Subcutaneous abdominal adipose tissue (tissue), 5 donors: ENCODE measurements around the gene TTC23.

ENCODE experiments used
- H3K27ac ChIP-seq: one replicate; pipeline ENCODE4 v1.7.0; 2013; ENCODE audit warnings: low read depth, mild to moderate bottlenecking, inconsistent platforms, low read length, moderate library complexity
- H3K27me3 ChIP-seq, 5 donors: one replicate each; pipeline ENCODE4 v1.7.0; 2013; ENCODE audit warnings: low read length in 5 of 5, inconsistent platforms in 1 of 5; ENCODE audit not compliant: control insufficient read depth in 5 of 5, insufficient read depth in 4 of 5
- H3K36me3 ChIP-seq, 5 donors: one replicate each; pipeline ENCODE4 v1.7.0; 2013; ENCODE audit warnings: low read length in 5 of 5; ENCODE audit not compliant: control insufficient read depth in 5 of 5, insufficient read depth in 5 of 5
- H3K4me1 ChIP-seq, 5 donors: one replicate each; pipeline ENCODE4 v1.7.0; 2013; ENCODE audit warnings: low read length in 5 of 5, mild to moderate bottlenecking in 3 of 5, moderate library complexity in 1 of 5; ENCODE audit not compliant: control insufficient read depth in 5 of 5, insufficient read depth in 5 of 5
- H3K4me3 ChIP-seq, 5 donors: one replicate each; pipeline ENCODE4 v1.7.0; 2013; ENCODE audit warnings: low read length in 5 of 5, low read depth in 1 of 5
- H3K9ac ChIP-seq, 5 donors: one replicate each; pipeline ENCODE4 v1.7.0; 2013; ENCODE audit warnings: low read length in 5 of 5, mild to moderate bottlenecking in 4 of 5, moderate library complexity in 3 of 5
- H3K9me3 ChIP-seq, 5 donors: one replicate each; pipeline ENCODE4 v1.7.0; 2013; ENCODE audit warnings: low read length in 5 of 5; ENCODE audit not compliant: control insufficient read depth in 5 of 5
- donor health status: healthy.
- donor health status: healthy.
- donor health status: healthy.
- donor health status: healthy.
- donor health status: healthy.

TTC23 gene

DNA sequence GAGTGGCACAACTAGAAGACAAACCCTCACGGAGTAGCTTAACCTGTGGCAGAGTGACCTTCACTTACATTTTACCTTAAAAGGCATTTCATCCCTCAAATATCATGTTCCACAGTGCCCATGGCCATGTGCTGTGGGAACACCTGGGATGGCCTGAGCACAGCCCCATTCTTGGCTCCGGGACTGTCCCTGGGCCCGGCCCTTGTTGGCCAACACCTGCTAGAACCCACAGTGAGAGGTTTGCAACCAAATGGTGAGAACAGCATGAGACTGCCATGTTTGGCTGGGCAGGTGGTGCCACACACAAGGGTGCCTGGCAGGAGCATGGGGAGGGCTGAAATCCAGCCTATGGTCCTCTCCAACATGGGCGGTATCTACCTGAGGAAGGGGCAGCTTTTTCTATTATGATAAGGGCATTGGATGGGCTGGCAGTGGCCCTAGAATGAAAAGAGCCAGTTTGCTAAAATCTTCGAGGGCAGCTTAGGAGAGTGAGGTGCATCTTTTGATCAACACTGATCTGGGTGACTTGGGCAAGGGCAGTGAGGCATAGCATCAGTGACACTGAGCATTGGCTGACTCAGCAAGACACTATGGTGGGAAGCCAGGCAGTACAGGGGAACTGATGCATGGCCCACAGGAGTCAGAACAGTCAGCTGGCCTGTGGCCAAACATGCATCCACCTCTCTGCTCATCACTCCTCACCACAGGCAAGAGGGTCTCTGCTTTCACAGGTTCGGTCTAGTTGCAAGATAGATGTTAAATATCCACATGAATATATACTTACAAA lies 90.6 kb downstream of the TTC23 start:
- peaks cover 10 to 44% (median 21%) of the 10 kb centered on the region in 5 donors for H3K36me3 ChIP-seq
- no peak overlapping the region for H3K9ac ChIP-seq
- H3K4me3 ChIP-seq: no peak overlapping the region
- H3K4me1 ChIP-seq: no peaks in the 10 kb centered on the region
- H3K27me3 ChIP-seq: no peaks in the 10 kb centered on the region
- H3K27ac ChIP-seq: no peak overlapping the region
- no peaks in the 10 kb centered on the region for H3K9me3 ChIP-seq

DNA sequence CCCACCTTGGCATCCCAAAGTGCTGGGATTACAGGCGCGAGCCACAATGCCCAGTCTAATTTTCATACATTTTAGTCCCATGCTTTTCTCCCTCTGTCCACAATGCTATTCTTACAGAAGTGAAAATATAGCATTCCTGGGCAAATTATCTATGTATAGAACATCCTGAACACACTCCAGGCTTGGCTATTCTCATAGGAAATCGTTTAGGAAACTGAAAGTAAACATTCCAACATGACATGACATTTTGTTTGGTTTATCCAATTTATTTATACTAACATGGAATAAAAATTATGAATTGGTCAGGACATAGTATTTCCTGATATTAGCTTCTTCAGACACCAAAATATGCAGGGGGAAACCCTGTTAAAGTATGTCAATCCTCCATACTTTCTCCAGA lies 91.9 kb downstream of the TTC23 start:
- Histone ChIP-seq H3K27ac (no peak overlapping the region), H3K4me3 (no peak overlapping the region)

DNA sequence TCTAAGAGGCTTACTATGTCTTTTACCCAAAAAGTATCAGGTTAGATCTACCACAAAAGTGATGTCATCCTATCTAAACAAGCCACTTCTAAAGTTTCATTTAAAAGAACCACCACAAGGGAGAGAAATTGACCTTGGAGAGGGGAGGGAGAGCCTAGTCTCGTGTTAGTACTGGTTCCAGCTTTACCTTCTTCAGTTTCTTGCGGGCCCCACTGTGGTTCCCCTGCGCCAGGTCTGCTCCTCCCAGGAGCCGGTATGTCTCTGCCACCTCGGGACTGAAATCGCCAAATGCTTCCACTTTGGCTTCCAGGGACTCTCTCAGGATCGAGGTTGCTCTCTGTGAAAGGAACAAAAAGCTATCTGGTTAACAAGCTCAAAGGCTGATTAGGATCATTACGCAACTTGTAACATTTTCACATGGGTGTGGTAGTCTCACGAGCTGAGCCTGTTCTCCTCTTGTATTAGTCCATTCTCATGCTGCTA lies 93.4 kb downstream of the TTC23 start:
- Histone ChIP-seq H3K27me3 (no peaks in the 10 kb centered on the region), H3K4me3 (no peak overlapping the region), H3K27ac (no peak overlapping the region), H3K9me3 (no peaks in the 10 kb centered on the region), H3K4me1 (no peaks in the 10 kb centered on the region), H3K36me3 (peaks cover 0 to 29% (median 20%) of the 10 kb centered on the region in 5 donors), H3K9ac (no peak overlapping the region)

More for the DNA sequence above, 91.9 kb downstream of the TTC23 start:
- no peaks in the 10 kb centered on the region for H3K9me3 ChIP-seq
- no peaks in the 10 kb centered on the region for H3K27me3 ChIP-seq
- peaks cover 9 to 33% (median 19%) of the 10 kb centered on the region in 5 donors for H3K36me3 ChIP-seq
- H3K4me1 ChIP-seq: no peaks in the 10 kb centered on the region
- H3K9ac ChIP-seq: no peak overlapping the region

DNA sequence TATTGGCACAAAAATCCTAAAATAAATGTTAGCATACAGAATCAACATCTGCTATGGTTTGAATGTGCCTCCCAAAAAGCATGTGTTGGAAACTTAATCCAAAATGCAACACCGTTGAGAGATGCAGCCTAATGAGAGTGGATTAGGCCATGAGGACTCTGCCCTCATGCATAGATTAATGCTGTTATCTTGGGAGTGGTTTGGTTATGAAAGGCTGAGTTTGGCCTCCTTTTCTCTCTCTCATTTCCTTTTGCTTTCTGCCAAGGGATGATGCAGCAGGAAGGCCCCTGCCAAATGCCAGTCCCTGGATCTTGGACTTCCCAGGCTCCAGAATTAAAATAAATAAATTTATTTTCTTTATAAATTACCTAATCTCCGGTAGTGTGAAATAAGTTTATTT lies 95.1 kb downstream of the TTC23 start:
- no peak overlapping the region for H3K9ac ChIP-seq
- no peak overlapping the region for H3K27ac ChIP-seq
- no peaks in the 10 kb centered on the region for H3K27me3 ChIP-seq
- H3K9me3 ChIP-seq: no peaks in the 10 kb centered on the region
- H3K36me3 ChIP-seq: peaks cover 0 to 37% (median 28%) of the 10 kb centered on the region in 5 donors
- H3K4me3 ChIP-seq: no peak overlapping the region
- H3K4me1 ChIP-seq: peaks cover 0 to 1% (median 0%) of the 10 kb centered on the region in 5 donors

DNA sequence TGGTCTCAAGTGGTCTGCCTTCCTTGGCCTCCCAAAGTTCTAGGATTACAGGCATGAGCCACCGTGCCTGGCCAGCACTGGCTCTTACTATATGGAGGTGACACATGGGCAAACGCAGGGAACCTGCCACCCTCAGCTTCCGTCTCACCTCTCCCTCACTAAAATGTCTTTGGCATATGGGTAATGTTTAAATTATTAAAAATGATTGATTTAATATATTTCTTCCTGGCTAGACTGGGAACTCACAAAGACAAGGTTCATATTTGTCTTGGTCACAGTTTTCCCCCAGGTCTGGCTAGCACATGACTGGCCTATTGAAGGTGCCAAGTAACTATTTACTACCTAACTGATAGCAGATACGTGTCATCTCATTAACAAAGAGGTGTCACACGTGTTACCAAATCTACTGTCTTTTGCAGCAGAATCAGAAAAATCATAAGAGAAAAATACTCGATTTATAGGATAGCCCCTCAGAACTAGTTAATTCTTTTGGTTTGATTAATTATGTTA lies 96.3 kb downstream of the TTC23 start:
- Histone ChIP-seq H3K9me3 (no peaks in the 10 kb centered on the region), H3K9ac (no peak overlapping the region), H3K36me3 (peaks cover 0 to 33% (median 29%) of the 10 kb centered on the region in 5 donors), H3K27me3 (no peaks in the 10 kb centered on the region), H3K27ac (no peak overlapping the region), H3K4me3 (no peak overlapping the region), H3K4me1 (peaks cover 0 to 9% (median 0%) of the 10 kb centered on the region in 5 donors)

DNA sequence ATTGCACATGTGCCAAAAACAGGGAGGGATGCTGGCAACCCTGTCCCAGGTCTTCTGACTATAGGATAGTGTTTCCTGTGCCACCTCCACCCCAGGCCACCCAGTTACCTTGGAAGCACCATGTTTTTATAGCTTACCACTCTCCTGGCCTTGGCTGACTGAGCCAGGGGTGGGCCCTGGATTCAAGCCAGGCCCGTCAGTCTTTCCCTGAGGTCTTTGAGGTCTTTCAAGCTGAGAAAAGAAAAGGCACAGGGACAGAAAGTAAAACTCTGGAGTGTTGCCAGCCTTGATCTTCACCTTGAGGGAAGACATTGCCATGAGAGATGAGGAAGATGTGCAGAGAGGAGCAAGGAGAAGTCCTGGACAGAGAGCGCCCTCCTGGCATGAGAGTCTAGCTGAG lies 98.2 kb downstream of the TTC23 start:
- peaks cover 0 to 39% (median 29%) of the 10 kb centered on the region in 5 donors for H3K36me3 ChIP-seq
- no peaks in the 10 kb centered on the region for H3K27me3 ChIP-seq
- H3K9ac ChIP-seq: no peak overlapping the region
- H3K4me3 ChIP-seq: no peak overlapping the region
- H3K9me3 ChIP-seq: no peaks in the 10 kb centered on the region
- H3K4me1 ChIP-seq: peaks cover 0 to 9% (median 0%) of the 10 kb centered on the region in 5 donors
- H3K27ac ChIP-seq: no peak overlapping the region

DNA sequence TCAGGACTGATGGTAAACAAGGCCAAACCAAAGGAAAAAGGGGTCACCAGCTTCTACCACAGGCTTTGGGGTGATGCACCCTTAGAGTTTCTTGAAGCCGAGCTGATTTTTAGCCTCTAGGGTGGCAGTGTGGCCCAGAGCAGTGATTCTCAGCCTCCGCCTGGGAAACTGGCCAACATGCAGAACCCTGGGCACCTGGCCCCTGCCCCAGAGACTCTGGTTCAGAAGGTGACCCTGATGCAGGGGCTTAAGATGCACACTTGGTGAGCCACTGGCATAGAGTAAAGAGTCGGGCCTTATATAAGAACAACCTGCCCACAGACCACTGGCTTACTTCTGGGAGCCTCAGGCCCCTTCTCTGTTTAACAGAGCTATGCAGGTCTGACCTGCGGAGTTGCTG lies 100.0 kb downstream of the TTC23 start:
- H3K27me3 ChIP-seq: no peaks in the 10 kb centered on the region
- H3K4me3 ChIP-seq: no peak overlapping the region
- H3K4me1 ChIP-seq: peaks cover 0 to 9% (median under 1%) of the 10 kb centered on the region in 5 donors
- H3K36me3 ChIP-seq: peaks cover 3 to 35% (median 21%) of the 10 kb centered on the region in 5 donors
- no peak overlapping the region for H3K27ac ChIP-seq
- no peak overlapping the region for H3K9ac ChIP-seq
- no peaks in the 10 kb centered on the region for H3K9me3 ChIP-seq

DNA sequence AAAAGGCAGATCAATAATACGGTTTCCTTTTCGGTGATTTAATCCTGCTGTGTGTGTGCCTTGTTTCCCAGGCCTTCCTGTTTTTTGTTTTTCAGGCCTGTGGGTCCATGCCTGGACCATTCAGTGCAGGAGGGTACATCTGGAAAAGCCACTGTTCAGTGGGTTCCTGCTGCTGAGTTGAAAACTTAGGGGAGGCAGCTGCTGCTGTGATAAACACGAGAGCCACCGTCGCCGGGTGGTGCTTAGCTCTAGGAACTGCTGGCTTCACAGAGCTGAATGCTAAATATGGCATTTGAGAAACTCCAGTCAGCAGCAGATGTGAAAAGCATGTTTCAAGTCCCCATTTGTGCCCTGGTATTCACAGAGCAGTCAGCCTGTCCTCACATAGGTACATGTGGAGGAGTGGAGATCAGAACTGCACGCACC lies 100.5 kb downstream of the TTC23 start:
- Histone ChIP-seq H3K4me3 (no peak overlapping the region), H3K9me3 (no peaks in the 10 kb centered on the region), H3K36me3 (peaks cover 3 to 35% (median 21%) of the 10 kb centered on the region in 5 donors), H3K4me1 (peaks cover 0 to 13% (median 6%) of the 10 kb centered on the region in 5 donors), H3K9ac (no peak overlapping the region), H3K27ac (no peak overlapping the region), H3K27me3 (no peaks in the 10 kb centered on the region)

DNA sequence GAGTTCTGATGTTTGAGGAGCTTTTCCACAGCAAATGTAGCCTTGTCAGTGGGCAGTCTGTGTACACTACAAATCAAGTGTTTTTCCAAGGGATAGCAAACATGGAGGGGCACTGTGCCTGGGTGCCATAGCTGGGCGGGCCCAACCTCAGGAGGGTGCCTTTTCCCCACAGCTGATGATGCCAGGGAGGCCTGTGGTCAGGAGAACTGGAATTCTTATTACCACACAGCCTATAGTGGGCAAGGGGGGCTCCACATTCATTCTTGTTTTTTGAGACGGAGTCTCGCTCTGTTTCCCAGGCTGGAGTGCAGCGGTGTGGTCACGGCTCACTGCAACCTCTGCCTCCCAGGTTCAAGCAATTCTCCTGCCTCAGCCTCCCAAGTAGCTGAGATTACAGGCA lies 102.7 kb downstream of the TTC23 start:
- H3K27ac ChIP-seq: no peak overlapping the region
- peaks cover 0 to 19% (median 13%) of the 10 kb centered on the region in 5 donors for H3K4me1 ChIP-seq
- no peak overlapping the region for H3K4me3 ChIP-seq
- H3K9ac ChIP-seq: no peak overlapping the region
- no peaks in the 10 kb centered on the region for H3K9me3 ChIP-seq
- no peaks in the 10 kb centered on the region for H3K27me3 ChIP-seq
- peaks cover 5 to 35% (median 21%) of the 10 kb centered on the region in 5 donors for H3K36me3 ChIP-seq

DNA sequence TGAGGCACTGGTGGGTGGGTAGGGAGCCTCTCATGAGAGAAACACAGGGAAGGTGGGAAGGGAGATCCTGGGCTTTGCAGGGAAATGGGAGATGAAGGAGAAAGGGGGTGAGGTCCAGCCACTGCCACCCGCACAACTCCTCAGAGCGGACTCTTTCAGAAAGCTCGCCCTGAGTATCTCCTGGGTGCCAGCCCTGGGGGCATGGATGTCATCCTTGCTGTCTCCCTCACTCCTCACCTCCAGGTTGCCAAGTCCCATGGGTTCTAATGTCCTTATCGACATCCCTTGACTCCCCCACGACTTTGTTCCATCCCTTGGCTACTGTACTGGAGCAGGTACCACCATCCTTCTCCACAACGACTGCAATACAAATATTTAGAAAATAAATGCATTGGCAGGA lies 103.6 kb downstream of the TTC23 start:
- Histone ChIP-seq H3K36me3 (peaks cover 5 to 29% (median 16%) of the 10 kb centered on the region in 5 donors), H3K9ac (no peak overlapping the region), H3K4me3 (no peak overlapping the region), H3K27ac (no peak overlapping the region), H3K9me3 (no peaks in the 10 kb centered on the region), H3K27me3 (no peaks in the 10 kb centered on the region), H3K4me1 (peaks cover 0 to 19% (median 13%) of the 10 kb centered on the region in 5 donors)
